HepG2 (cell line): Measurements from ENCODE around the gene ZBBX. TPM values are rescaled to one million over a fixed set of nuclear protein-coding genes. Genes with fewer than 3 reads are reported as not detected.

ENCODE experiments used
- ATAC-seq: fragments of 200-7000 bp; cut with Tn5 transposase; 3 replicates; pipeline ENCODE4 v1.9.1; 2020; ENCODE audit warnings: mild to moderate bottlenecking, moderate library complexity
- BruUV-seq: library from RNA; stranded (reverse); fragments of 400-500 nt; replicated peaks from 2 replicates; lab custom pipeline; 2021; lab: Mats Ljungman, UMichigan
- CTCF ChIA-PET: fragments of 300-600 bp; formaldehyde crosslinking; extraction: SDS; loops from one replicate; lab custom pipeline; 2021; ENCODE audit warnings: low total read pairs, inconsistent platforms, low intra/inter-chr PET ratio; lab: Yijun Ruan, JAX
- POLR2A ChIA-PET: fragments of 350-600 bp; sonication (Branson Sonifier 250); formaldehyde crosslinking; loops from one replicate; lab custom pipeline; 2020; ENCODE audit warnings: antibody characterized with exemption, inconsistent platforms; lab: Yijun Ruan, JAX
- DNase-seq: peaks from one replicate; pipeline ENCODE4 v3.0.0-alpha.2; 2015; ENCODE audit warnings: low spot score
- FAIRE-seq: peaks from 3 replicates; lab custom pipeline; 2011; peaks lifted over from hg19 to GRCh38; lab: Jason Lieb, UNC
- H2AFZ ChIP-seq: one replicate; pipeline ENCODE4 v1.6.1; 2011; ENCODE audit warnings: low read length, inconsistent platforms
- H3K27ac ChIP-seq: fragments of 300-600 bp; 3 replicates; pipeline ENCODE4 v1.8.0; 2011; ENCODE audit warnings: mixed run types, mild to moderate bottlenecking, mixed read lengths, low read length, inconsistent platforms; ENCODE audit not compliant: insufficient read depth; ENCODE audit errors: extremely low read length
- H3K27me3 ChIP-seq, 2 experiments: fragments of 200-600 bp in 1 of 2; 2 replicates in 1 of 2; 3 replicates in 1 of 2; pipeline versions ENCODE4 v1.6.0 to v1.8.0; 2011; ENCODE audit warnings: low read length in 2 of 2, mild to moderate bottlenecking in 2 of 2, moderate library complexity in 2 of 2, inconsistent platforms in 1 of 2; ENCODE audit not compliant: insufficient read depth in 2 of 2, control insufficient read depth in 1 of 2
- H3K36me3 ChIP-seq, 2 experiments: fragments of 200-600 bp in 1 of 2; replicated peaks in 1 of 2; 2 replicates in 1 of 2; 3 replicates in 1 of 2; pipeline versions ENCODE4 v1.5.1 to v1.8.0; 2011; ENCODE audit warnings: low read length in 2 of 2, inconsistent platforms in 1 of 2; ENCODE audit not compliant: insufficient read depth in 2 of 2, control insufficient read depth in 1 of 2
- H3K4me1 ChIP-seq: 2 replicates; pipeline ENCODE4 v1.5.1; 2012; ENCODE audit warnings: low read length, inconsistent platforms; ENCODE audit not compliant: insufficient read depth
- H3K4me2 ChIP-seq: 2 replicates; pipeline ENCODE4 v1.6.0; 2011; ENCODE audit warnings: low read depth, low read length, inconsistent platforms
- H3K4me3 ChIP-seq, 3 experiments: fragments of 200-600 bp in 1 of 3; sonication (generic), shearing (Covaris generic) in 1 of 3; replicated peaks in 1 of 3; 2 replicates each; pipeline ENCODE4 v1.5.1; 2011 to 2016; ENCODE audit warnings: low read length in 3 of 3, inconsistent platforms in 2 of 3, low read depth in 2 of 3, mild to moderate bottlenecking in 2 of 3, control low read depth in 1 of 3, mixed read lengths in 1 of 3; ENCODE audit not compliant: insufficient read depth in 1 of 3
- H3K79me2 ChIP-seq: one replicate; pipeline ENCODE4 v1.6.1; 2011; ENCODE audit warnings: low read length, inconsistent platforms; ENCODE audit not compliant: insufficient read depth
- H3K9ac ChIP-seq: 2 replicates; pipeline ENCODE4 v1.6.0; 2011; ENCODE audit warnings: mild to moderate bottlenecking, low read depth, low read length, inconsistent platforms; ENCODE audit not compliant: insufficient read depth
- H3K9me3 ChIP-seq: 2 replicates; pipeline ENCODE4 v1.5.1; 2012; ENCODE audit warnings: mild to moderate bottlenecking, low read length
- H4K20me1 ChIP-seq: 2 replicates; pipeline ENCODE4 v1.6.0; 2011; ENCODE audit warnings: inconsistent platforms, mild to moderate bottlenecking, low read length, moderate library complexity; ENCODE audit not compliant: insufficient read depth
- BCL6 ChIP-seq: IDR thresholded peaks from 2 replicates; pipeline ENCODE4 v1.6.1; 2016; ENCODE audit warnings: missing genetic modification reagents, missing compliant biosample characterization
- ERF ChIP-seq: IDR thresholded peaks from 2 replicates; pipeline ENCODE4 v1.6.1; 2018; ENCODE audit warnings: missing biosample characterization, missing genetic modification reagents
- KDM1A ChIP-seq: IDR thresholded peaks from 2 replicates; pipeline ENCODE4 v1.6.1; 2016; ENCODE audit warnings: missing compliant biosample characterization
- NFKBIZ ChIP-seq: IDR thresholded peaks from 2 replicates; pipeline ENCODE4 v1.6.1; 2018; ENCODE audit warnings: missing genetic modification reagents, missing compliant biosample characterization
- NR2F1 ChIP-seq, 2 experiments: fragments of 450-650 bp in 1 of 2; formaldehyde crosslinking in 1 of 2; IDR thresholded peaks; 2 replicates each; pipeline versions ENCODE4 v1.5.0 to v1.6.1; 2016 to 2020; ENCODE audit warnings: mild to moderate bottlenecking in 1 of 2, missing compliant biosample characterization in 1 of 2, missing genetic modification reagents in 1 of 2, moderate library complexity in 1 of 2
- REL ChIP-seq: sonication (generic); formaldehyde crosslinking; conservative IDR thresholded peaks from 2 replicates; pipeline ENCODE4 v1.8.0; 2022; ENCODE audit warnings: mild to moderate bottlenecking, missing genetic modification reagents, moderate library complexity
- SP140L ChIP-seq: sonication (generic); formaldehyde crosslinking; IDR thresholded peaks from 2 replicates; pipeline ENCODE4 v1.4.0; 2020; ENCODE audit warnings: missing genetic modification reagents, borderline replicate concordance
- SRSF4 ChIP-seq: fragments of 200-400 bp; formaldehyde crosslinking; IDR thresholded peaks from one replicate; pipeline ENCODE4 v1.6.1; 2018; ENCODE audit warnings: mild to moderate bottlenecking, low read depth, low read length, moderate library complexity; ENCODE audit not compliant: poor library complexity, severe bottlenecking
- SRY ChIP-seq: sonication (generic); formaldehyde crosslinking; IDR thresholded peaks from 2 replicates; pipeline ENCODE4 v1.8.0; 2022; ENCODE audit warnings: mild to moderate bottlenecking, missing genetic modification reagents
- STAG1 ChIP-seq: sonication (generic); formaldehyde crosslinking; IDR thresholded peaks from 2 replicates; pipeline ENCODE4 v1.4.0; 2020; ENCODE audit warnings: missing genetic modification reagents
- ZNF292 ChIP-seq: sonication (generic); formaldehyde crosslinking; IDR thresholded peaks from 2 replicates; pipeline ENCODE4 v1.8.1; 2022; ENCODE audit warnings: mild to moderate bottlenecking, low read depth, missing genetic modification reagents, borderline replicate concordance
- ZNF34 ChIP-seq: sonication (generic); formaldehyde crosslinking; IDR thresholded peaks from 2 replicates; pipeline ENCODE4 v1.4.0; 2020; ENCODE audit warnings: mild to moderate bottlenecking, missing genetic modification reagents, borderline replicate concordance
- ZNF460 ChIP-seq: sonication (generic); formaldehyde crosslinking; IDR thresholded peaks from 2 replicates; pipeline ENCODE4 v1.5.1; 2020; ENCODE audit warnings: missing genetic modification reagents, mild to moderate bottlenecking, borderline replicate concordance
- ZNF567 ChIP-seq: sonication (generic); formaldehyde crosslinking; IDR thresholded peaks from 2 replicates; pipeline ENCODE4 v1.8.1; 2023; ENCODE audit warnings: mild to moderate bottlenecking, missing genetic modification reagents, borderline replicate concordance
- ZNF75D ChIP-seq: sonication (generic); formaldehyde crosslinking; IDR thresholded peaks from 2 replicates; pipeline ENCODE4 v1.8.1; 2023; ENCODE audit warnings: missing genetic modification reagents, mild to moderate bottlenecking, borderline replicate concordance
- ZNF816 ChIP-seq: sonication (generic); formaldehyde crosslinking; IDR thresholded peaks from 2 replicates; pipeline ENCODE4 v1.8.0; 2022; ENCODE audit warnings: missing genetic modification reagents, mild to moderate bottlenecking, borderline replicate concordance
- WGBS: methylation state at CpG from one replicate; pipeline ENCODE4 v1.1.6; 2017; ENCODE audit warnings: low lambda C conversion rate; 5-methylcytosine and 5-hydroxymethylcytosine counted together
- in situ Hi-C: cut with HindIII; loops from 2 replicates; pipeline ENCODE4 v1.10.0; 2017; ENCODE audit warnings: low pct_unique_long_range_greater_than_20kb; ENCODE audit not compliant: extremely low pct_ligation_motif_present
- intact Hi-C: fragments of 100-400 bp; cut with micrococcal nuclease; formaldehyde crosslinking; loops from one replicate; pipeline ENCODE4 v1.10.0; 2022; ENCODE audit not compliant: unreplicated experiment
- polyA plus RNA-seq, 8 experiments: library from polyadenylated mRNA; depleted of rRNA in 3 of 8; stranded (reverse) in 7 of 8; unstranded in 1 of 8; fragments of >200 nt; fragmentation: Illumina TruSeq in 4 of 8; extraction: Trizol in 4 of 8; gene quantifications; 2 replicates each; pipeline versions ENCODE4 v1.2.1 to v1.2.3, GENCODE V29; 2011 to 2016; ENCODE audit warnings: low read depth in 4 of 8, missing spikeins in 1 of 8, mixed read lengths in 1 of 8; ENCODE audit not compliant: insufficient read depth in 1 of 8
- total RNA-seq, 5 experiments: library from RNA; depleted of rRNA; stranded (reverse); fragments of >200 nt; fragmentation: Illumina TruSeq; extraction: Trizol; gene quantifications; 2 replicates each; pipeline ENCODE4 v1.2.3, GENCODE V29; 2016; ENCODE audit warnings: low read depth in 1 of 5
- TF ChIP-seq, protein P1 (sequence below): sonication (generic); IDR thresholded peaks from 2 replicates; pipeline ENCODE4 v1.6.1; 2016; ENCODE audit warnings: low read depth, borderline replicate concordance
- TF ChIP-seq, protein P2 (sequence below), 2 experiments: fragments of 450-650 bp in 1 of 2; sonication (generic) in 1 of 2; formaldehyde crosslinking; IDR thresholded peaks; 2 replicates each; pipeline versions ENCODE4 v1.5.0 to v1.8.0; 2020 to 2022; ENCODE audit warnings: mild to moderate bottlenecking in 1 of 2, missing genetic modification reagents in 1 of 2

Gene ZBBX
- total and polyA plus RNA-seq, 2 of the 13 experiments (the other 11 are each of a cell fraction or from before 2014, with no cell fraction given) = not detected

DNA sequence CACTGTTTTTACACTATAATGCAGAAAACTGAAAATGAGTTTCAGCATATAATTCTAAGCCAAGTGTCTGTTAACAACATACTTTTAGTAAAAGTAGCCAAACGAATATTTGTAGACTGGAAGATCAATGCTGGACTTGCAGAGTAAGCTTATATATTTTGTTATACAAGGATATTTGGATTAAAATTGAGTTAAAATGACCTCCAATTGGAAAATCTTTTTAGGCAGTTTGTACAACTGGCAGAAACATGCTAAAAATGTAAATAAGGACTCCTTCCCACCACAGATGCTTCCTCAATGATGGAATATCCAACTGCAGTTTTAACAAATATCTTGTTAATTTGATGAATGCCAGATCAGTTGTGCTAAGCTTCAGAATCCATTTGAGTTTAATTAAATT lies 25.3 kb downstream of the ZBBX start:
- no TSS peak for BruUV-seq
- TF ChIP-seq BCL6 (CRISPR knock-in tag) (no peak), ZNF816 (CRISPR knock-in tag) (no peak)
- FAIRE-seq = no peak
- intact Hi-C loops = loop anchor here (5.0 kb wide), 3 partner anchors 517 to 1502 kb away; no protein-coding TSS in a partner anchor
- in situ Hi-C loops = no loop called here
- Histone ChIP-seq H3K4me3 (no peak overlapping the region), H3K36me3 (no peaks in the 10 kb centered on the region), H3K27ac (no peak overlapping the region), H3K79me2 (no peaks in the 10 kb centered on the region), H2AFZ (no peak overlapping the region), H3K9me3 (no peaks in the 10 kb centered on the region), H3K4me1 (no peaks in the 10 kb centered on the region), H4K20me1 (no peaks in the 10 kb centered on the region), H3K27me3 (no peaks in the 10 kb centered on the region), H3K4me2 (no peak overlapping the region), H3K9ac (no peak overlapping the region)
- ChIA-PET CTCF (no interaction called here), POLR2A (no interaction called here)
- no peak for ATAC-seq
- 3% methylated on average over 1 of the region's 1 CpG for WGBS
- no peak for DNase-seq

DNA sequence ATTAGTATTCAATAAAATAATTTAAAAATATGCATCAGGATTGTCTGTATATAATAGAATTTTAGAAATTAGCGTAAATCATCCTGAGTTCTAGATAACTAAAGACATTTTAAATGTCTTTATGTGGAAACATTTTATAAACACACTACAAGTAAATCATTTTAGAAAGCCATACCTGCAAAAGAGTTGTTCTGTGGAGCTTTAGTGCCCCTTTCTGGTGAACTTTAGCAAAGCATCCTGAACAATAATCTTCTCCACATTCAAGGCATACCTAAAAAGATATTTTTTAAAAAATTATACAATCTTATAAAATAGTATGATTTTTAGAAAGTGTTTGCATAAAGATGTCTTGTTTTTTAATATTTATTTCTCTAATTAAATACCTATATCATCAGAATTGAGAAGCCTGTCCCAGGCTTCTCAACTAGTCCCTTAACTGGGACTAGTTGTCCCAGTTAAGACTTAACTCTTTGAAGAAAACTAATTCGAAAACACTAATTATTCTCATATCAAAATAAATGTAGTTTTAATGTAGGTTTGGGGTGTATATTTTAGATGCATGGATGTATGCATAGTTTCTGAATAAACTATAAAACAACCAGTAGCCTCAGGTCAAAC lies 29.7 kb downstream of the ZBBX start:
- intact Hi-C loops (loop anchor here (5.0 kb wide), 3 partner anchors 513 to 1498 kb away; no protein-coding TSS in a partner anchor), in situ Hi-C loops (no loop called here)
- no peak overlapping the region for H3K27ac ChIP-seq
- no peak overlapping the region for H3K4me3 ChIP-seq
- 0% methylated on average over 2 of the region's 2 CpGs for WGBS
- ATAC-seq (no peak), FAIRE-seq (no peak), DNase-seq (peak; percentile 5)
- H2AFZ ChIP-seq = no peak overlapping the region
- no TSS peak for BruUV-seq
- no peaks in the 10 kb centered on the region for H3K79me2 ChIP-seq
- no peak overlapping the region for H3K9ac ChIP-seq
- ChIA-PET POLR2A (no interaction called here), CTCF (no interaction called here)
- no peaks in the 10 kb centered on the region for H3K9me3 ChIP-seq
- no peaks in the 10 kb centered on the region for H3K36me3 ChIP-seq
- H4K20me1 ChIP-seq = no peaks in the 10 kb centered on the region
- H3K4me2 ChIP-seq = no peak overlapping the region
- H3K27me3 ChIP-seq = no peaks in the 10 kb centered on the region
- H3K4me1 ChIP-seq = no peaks in the 10 kb centered on the region
- TF ChIP-seq, protein P1, sequence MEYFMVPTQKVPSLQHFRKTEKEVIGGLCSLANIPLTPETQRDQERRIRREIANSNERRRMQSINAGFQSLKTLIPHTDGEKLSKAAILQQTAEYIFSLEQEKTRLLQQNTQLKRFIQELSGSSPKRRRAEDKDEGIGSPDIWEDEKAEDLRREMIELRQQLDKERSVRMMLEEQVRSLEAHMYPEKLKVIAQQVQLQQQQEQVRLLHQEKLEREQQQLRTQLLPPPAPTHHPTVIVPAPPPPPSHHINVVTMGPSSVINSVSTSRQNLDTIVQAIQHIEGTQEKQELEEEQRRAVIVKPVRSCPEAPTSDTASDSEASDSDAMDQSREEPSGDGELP = no peak
- no peak for TF ChIP-seq SRY (CRISPR knock-in tag)
- TF ChIP-seq ZNF292 = no peak
- TF ChIP-seq KDM1A = no peak
- no peak for TF ChIP-seq REL (CRISPR knock-in tag)
- no peak for TF ChIP-seq SP140L (CRISPR knock-in tag)
- TF ChIP-seq ZNF34 (CRISPR knock-in tag) = no peak
- TF ChIP-seq ZNF75D (CRISPR knock-in tag) = no peak
- no peak for TF ChIP-seq NR2F1 (CRISPR knock-in tag; IDR thresholded peaks at IDR 0.05)
- no peak for TF ChIP-seq NFKBIZ (CRISPR knock-in tag)
- peak; percentile 74 for TF ChIP-seq STAG1 (CRISPR knock-in tag)
- no peak for TF ChIP-seq ERF (CRISPR knock-in tag)
- TF ChIP-seq SRSF4 = no peak
- no peak for TF ChIP-seq ZNF567 (CRISPR knock-in tag)
- TF ChIP-seq, protein P2, sequence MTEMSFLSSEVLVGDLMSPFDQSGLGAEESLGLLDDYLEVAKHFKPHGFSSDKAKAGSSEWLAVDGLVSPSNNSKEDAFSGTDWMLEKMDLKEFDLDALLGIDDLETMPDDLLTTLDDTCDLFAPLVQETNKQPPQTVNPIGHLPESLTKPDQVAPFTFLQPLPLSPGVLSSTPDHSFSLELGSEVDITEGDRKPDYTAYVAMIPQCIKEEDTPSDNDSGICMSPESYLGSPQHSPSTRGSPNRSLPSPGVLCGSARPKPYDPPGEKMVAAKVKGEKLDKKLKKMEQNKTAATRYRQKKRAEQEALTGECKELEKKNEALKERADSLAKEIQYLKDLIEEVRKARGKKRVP (CRISPR knock-in tag; IDR thresholded peaks at IDR 0.05) = no peak
- no peak for TF ChIP-seq ZNF460 (CRISPR knock-in tag)
